ENCODE measurements around the gene DMD. TPM values are rescaled to one million over a fixed set of nuclear protein-coding genes. Genes with fewer than 3 reads are reported as not detected.

DMD gene
- total RNA-seq, 1 experiment from 2014 or later: 2.2 TPM

DNA sequence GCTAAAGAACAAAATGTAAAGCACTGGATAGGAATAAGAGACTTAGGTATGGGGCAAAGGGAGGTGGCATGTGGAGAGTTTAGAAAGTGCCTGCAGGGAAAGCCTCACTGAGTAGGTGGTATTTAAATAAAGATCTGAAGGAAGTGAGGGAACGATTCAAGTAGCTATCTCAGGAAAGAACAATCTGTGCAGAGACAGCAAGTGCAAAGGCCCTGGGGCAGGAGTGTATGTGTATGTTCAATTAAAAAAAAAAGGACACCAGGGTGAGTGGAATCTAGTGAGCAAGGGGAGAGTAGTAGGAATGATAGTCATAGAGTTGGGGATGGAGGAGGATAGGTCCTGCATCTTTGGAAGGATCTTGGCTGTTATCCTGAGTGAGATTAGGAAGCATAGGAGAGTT, 1359.6 kb downstream of the DMD start:
- POLR2A ChIA-PET: no interaction called here
- Histone ChIP-seq H3K27ac (ENCODE audit: low read length) (no peak overlapping the region), H3K27me3 (ENCODE audit: control insufficient read depth, insufficient read depth, low read length) (no peaks in the 10 kb centered on the region), H3K4me1 (ENCODE audit: control insufficient read depth, insufficient read depth, low read length) (no peaks in the 10 kb centered on the region), H3K36me3 (ENCODE audit: control insufficient read depth, insufficient read depth, low read length) (no peaks in the 10 kb centered on the region), H3K9me3 (ENCODE audit: control insufficient read depth, insufficient read depth, low read depth, low read length) (no peaks in the 10 kb centered on the region), H3K4me3 (ENCODE audit: low read depth in 2 of 2, low read length in 2 of 2) (no peak overlapping the region)
- no peak for ATAC-seq
- CTCF ChIA-PET: no interaction called here
- no peak for DNase-seq (ENCODE audit: low read depth, low spot score)
- in situ Hi-C loops (cut with HindIII; ENCODE audit: low pct_unique_long_range_greater_than_20kb, low sequenced_read_pairs) (no loop called here), intact Hi-C loops (cut with micrococcal nuclease; ENCODE audit: unreplicated experiment) (no loop called here)
- TF ChIP-seq SIN3A (IDR thresholded peaks at IDR 0.05; ENCODE audit: borderline replicate concordance, insufficient read depth, low read depth, low read length) (no peak), TCF7L2 (IDR thresholded peaks at IDR 0.05; ENCODE audit: low read depth, low read length) (no peak), POLR2AphosphoS5 (IDR thresholded peaks at IDR 0.05; ENCODE audit: low read depth, low read length) (no peak)
- TF ChIP-seq, protein P1, sequence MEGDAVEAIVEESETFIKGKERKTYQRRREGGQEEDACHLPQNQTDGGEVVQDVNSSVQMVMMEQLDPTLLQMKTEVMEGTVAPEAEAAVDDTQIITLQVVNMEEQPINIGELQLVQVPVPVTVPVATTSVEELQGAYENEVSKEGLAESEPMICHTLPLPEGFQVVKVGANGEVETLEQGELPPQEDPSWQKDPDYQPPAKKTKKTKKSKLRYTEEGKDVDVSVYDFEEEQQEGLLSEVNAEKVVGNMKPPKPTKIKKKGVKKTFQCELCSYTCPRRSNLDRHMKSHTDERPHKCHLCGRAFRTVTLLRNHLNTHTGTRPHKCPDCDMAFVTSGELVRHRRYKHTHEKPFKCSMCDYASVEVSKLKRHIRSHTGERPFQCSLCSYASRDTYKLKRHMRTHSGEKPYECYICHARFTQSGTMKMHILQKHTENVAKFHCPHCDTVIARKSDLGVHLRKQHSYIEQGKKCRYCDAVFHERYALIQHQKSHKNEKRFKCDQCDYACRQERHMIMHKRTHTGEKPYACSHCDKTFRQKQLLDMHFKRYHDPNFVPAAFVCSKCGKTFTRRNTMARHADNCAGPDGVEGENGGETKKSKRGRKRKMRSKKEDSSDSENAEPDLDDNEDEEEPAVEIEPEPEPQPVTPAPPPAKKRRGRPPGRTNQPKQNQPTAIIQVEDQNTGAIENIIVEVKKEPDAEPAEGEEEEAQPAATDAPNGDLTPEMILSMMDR (IDR thresholded peaks at IDR 0.05): no peak
- TF ChIP-seq, protein P2, sequence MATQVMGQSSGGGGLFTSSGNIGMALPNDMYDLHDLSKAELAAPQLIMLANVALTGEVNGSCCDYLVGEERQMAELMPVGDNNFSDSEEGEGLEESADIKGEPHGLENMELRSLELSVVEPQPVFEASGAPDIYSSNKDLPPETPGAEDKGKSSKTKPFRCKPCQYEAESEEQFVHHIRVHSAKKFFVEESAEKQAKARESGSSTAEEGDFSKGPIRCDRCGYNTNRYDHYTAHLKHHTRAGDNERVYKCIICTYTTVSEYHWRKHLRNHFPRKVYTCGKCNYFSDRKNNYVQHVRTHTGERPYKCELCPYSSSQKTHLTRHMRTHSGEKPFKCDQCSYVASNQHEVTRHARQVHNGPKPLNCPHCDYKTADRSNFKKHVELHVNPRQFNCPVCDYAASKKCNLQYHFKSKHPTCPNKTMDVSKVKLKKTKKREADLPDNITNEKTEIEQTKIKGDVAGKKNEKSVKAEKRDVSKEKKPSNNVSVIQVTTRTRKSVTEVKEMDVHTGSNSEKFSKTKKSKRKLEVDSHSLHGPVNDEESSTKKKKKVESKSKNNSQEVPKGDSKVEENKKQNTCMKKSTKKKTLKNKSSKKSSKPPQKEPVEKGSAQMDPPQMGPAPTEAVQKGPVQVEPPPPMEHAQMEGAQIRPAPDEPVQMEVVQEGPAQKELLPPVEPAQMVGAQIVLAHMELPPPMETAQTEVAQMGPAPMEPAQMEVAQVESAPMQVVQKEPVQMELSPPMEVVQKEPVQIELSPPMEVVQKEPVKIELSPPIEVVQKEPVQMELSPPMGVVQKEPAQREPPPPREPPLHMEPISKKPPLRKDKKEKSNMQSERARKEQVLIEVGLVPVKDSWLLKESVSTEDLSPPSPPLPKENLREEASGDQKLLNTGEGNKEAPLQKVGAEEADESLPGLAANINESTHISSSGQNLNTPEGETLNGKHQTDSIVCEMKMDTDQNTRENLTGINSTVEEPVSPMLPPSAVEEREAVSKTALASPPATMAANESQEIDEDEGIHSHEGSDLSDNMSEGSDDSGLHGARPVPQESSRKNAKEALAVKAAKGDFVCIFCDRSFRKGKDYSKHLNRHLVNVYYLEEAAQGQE (IDR thresholded peaks at IDR 0.05; ENCODE audit: insufficient read depth in 1 of 2, low read depth in 2 of 2, low read length in 1 of 2): no peak
- BruUV-seq (replicated peaks): no TSS peak

DNA sequence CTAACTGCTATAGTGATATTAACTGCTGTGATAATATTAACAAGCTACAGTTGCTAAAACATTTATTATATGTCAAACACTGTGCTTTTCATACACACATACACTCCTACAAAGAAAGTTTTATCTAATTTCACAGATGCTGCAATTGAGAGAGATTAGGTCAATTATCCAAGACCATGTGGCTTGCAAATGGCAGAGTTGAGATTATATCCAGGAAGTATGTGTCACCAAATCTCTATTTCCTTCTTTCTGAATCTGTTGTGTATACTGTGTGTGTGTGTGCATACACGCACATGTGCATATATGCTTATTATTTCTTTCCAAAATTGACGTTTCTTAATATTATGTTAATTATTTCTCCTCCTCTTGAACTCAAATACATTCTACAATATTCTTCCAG, 1363.6 kb downstream of the DMD start:
- TF ChIP-seq, protein P1 (IDR thresholded peaks at IDR 0.05): no peak
- TF ChIP-seq, protein P2 (IDR thresholded peaks at IDR 0.05; ENCODE audit: insufficient read depth in 1 of 2, low read depth in 2 of 2, low read length in 1 of 2): no peak
- no peak for TF ChIP-seq POLR2AphosphoS5 (IDR thresholded peaks at IDR 0.05; ENCODE audit: low read depth, low read length)
- no TSS peak for BruUV-seq (replicated peaks)
- ChIA-PET POLR2A (no interaction called here), CTCF (no interaction called here)
- ATAC-seq (no peak), DNase-seq (ENCODE audit: low read depth, low spot score) (no peak)
- Histone ChIP-seq H3K27me3 (ENCODE audit: control insufficient read depth, insufficient read depth, low read length) (no peaks in the 10 kb centered on the region), H3K27ac (ENCODE audit: low read length) (no peak overlapping the region), H3K9me3 (ENCODE audit: control insufficient read depth, insufficient read depth, low read depth, low read length) (no peaks in the 10 kb centered on the region), H3K4me1 (ENCODE audit: control insufficient read depth, insufficient read depth, low read length) (no peaks in the 10 kb centered on the region), H3K36me3 (ENCODE audit: control insufficient read depth, insufficient read depth, low read length) (no peaks in the 10 kb centered on the region), H3K4me3 (ENCODE audit: low read depth in 2 of 2, low read length in 2 of 2) (no peak overlapping the region)
- intact Hi-C loops (cut with micrococcal nuclease; ENCODE audit: unreplicated experiment): no loop called here
- in situ Hi-C loops (cut with HindIII; ENCODE audit: low pct_unique_long_range_greater_than_20kb, low sequenced_read_pairs): no loop called here

All from Panc1 (cell line).